Osteocyte (in vitro differentiated cells): ENCODE results near the gene FRMD4B. TPM values are rescaled to one million over a fixed set of nuclear protein-coding genes. Genes with fewer than 3 reads are reported as not detected.
"Not testable (repeated sequence)": the region's sequence is repeated elsewhere in the genome, so short reads cannot be mapped to it uniquely, and the experiment has no call there.

Source experiments
- DNase-seq: peaks from one replicate; pipeline ENCODE4 v3.0.0; 2021; ENCODE audit warnings: mixed read lengths; ENCODE audit not compliant: unreplicated experiment; ENCODE audit errors: extremely low spot score
- H3K27ac Mint-ChIP-seq: one replicate; pipeline ENCODE4 v1.8.0; 2021; ENCODE audit warnings: mild to moderate bottlenecking, mixed read lengths; ENCODE audit not compliant: unreplicated experiment
- H3K27me3 Mint-ChIP-seq: one replicate; pipeline ENCODE4 v1.8.0; 2021; ENCODE audit warnings: mixed read lengths; ENCODE audit not compliant: unreplicated experiment
- H3K36me3 Mint-ChIP-seq: one replicate; pipeline ENCODE4 v1.8.0; 2021; ENCODE audit warnings: mixed read lengths; ENCODE audit not compliant: unreplicated experiment
- H3K4me1 Mint-ChIP-seq: one replicate; pipeline ENCODE4 v1.8.0; 2021; ENCODE audit warnings: mixed read lengths; ENCODE audit not compliant: unreplicated experiment
- H3K4me3 Mint-ChIP-seq: one replicate; pipeline ENCODE4 v1.8.0; 2021; ENCODE audit warnings: mild to moderate bottlenecking, moderate library complexity, mixed read lengths; ENCODE audit not compliant: unreplicated experiment
- H3K9me3 Mint-ChIP-seq: one replicate; pipeline ENCODE4 v1.8.0; 2021; ENCODE audit warnings: mixed read lengths; ENCODE audit not compliant: unreplicated experiment
- total RNA-seq: library from RNA; stranded (reverse); gene quantifications from 2 replicates; pipeline ENCODE4 v1.2.1, GENCODE V29; 2021
- TF ChIP-seq, protein P1 (sequence below): fragments of 200-600 bp; sonication (generic); IDR thresholded peaks from 2 replicates; pipeline ENCODE4 v1.5.0; 2021; ENCODE audit warnings: antibody characterized with exemption, mild to moderate bottlenecking, moderate library complexity

FRMD4B gene
- total RNA-seq, 1 donor from 2014 or later: 1.3 TPM

DNA sequence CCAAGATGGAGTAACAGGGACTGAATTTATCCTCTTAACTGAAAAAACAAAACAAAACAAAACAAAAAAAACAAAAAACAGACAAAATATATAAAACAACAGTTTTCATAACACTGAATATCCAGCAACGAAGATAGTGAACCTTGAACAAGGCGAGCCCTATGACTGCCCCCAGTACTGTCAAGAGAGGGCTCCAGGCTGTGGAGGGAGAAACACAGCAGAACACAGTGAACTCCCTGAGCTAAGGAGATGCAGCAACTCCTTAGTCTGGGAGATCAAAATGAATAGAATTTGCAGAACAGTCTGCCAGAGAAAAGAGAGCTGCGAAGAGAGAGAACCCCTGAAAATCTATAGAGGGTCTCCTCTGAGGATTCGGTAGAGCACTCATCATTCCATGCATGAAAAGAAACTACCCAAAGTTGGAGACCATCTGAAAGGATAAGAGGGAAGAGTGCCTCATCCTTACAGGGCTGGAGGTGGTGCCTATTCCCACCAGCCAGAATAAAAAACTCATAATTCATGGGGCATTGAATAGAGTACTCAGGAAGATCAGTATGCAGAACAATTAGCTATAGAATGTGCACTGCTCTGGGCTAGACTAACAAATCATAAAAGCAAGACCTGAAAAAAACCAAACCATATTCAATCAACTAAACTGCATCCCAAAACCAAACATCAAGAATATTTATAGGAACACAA, 101.8 kb downstream of the FRMD4B start:
- Mint-ChIP-seq H3K9me3 (no peaks in the 10 kb centered on the region), H3K4me1 (peaks cover 5% of the 10 kb centered on the region), H3K27ac (no peak overlapping the region), H3K27me3 (no peaks in the 10 kb centered on the region), H3K36me3 (no peaks in the 10 kb centered on the region), H3K4me3 (no peak overlapping the region)
- DNase-seq: no peak
- TF ChIP-seq, protein P1, sequence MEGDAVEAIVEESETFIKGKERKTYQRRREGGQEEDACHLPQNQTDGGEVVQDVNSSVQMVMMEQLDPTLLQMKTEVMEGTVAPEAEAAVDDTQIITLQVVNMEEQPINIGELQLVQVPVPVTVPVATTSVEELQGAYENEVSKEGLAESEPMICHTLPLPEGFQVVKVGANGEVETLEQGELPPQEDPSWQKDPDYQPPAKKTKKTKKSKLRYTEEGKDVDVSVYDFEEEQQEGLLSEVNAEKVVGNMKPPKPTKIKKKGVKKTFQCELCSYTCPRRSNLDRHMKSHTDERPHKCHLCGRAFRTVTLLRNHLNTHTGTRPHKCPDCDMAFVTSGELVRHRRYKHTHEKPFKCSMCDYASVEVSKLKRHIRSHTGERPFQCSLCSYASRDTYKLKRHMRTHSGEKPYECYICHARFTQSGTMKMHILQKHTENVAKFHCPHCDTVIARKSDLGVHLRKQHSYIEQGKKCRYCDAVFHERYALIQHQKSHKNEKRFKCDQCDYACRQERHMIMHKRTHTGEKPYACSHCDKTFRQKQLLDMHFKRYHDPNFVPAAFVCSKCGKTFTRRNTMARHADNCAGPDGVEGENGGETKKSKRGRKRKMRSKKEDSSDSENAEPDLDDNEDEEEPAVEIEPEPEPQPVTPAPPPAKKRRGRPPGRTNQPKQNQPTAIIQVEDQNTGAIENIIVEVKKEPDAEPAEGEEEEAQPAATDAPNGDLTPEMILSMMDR: no peak

DNA sequence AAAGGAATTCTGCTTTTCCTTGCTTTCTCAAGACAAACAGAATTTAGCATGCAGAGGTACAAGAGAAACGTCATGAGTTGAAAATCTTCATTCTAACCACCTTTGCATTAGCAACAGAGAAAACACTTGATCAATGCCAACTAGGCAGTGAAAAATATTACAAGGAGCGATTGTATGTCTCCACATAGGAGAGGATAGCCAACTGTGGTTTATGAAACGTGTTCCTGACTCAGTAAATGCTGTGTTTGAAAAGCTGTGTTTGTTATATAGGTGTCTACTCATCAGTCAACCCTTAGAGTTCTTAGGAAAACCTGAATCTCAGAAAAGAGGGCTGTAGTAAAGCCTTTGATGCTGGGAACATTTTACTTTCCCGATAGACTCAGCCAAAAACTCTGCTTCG, 102.4 kb downstream of the FRMD4B start:
- TF ChIP-seq, protein P1: no peak
- no peaks in the 10 kb centered on the region for H3K36me3 Mint-ChIP-seq
- DNase-seq: no peak
- no peaks in the 10 kb centered on the region for H3K27me3 Mint-ChIP-seq
- H3K4me1 Mint-ChIP-seq: peaks cover 3% of the 10 kb centered on the region
- no peak overlapping the region for H3K4me3 Mint-ChIP-seq
- no peaks in the 10 kb centered on the region for H3K9me3 Mint-ChIP-seq
- H3K27ac Mint-ChIP-seq: no peak overlapping the region

DNA sequence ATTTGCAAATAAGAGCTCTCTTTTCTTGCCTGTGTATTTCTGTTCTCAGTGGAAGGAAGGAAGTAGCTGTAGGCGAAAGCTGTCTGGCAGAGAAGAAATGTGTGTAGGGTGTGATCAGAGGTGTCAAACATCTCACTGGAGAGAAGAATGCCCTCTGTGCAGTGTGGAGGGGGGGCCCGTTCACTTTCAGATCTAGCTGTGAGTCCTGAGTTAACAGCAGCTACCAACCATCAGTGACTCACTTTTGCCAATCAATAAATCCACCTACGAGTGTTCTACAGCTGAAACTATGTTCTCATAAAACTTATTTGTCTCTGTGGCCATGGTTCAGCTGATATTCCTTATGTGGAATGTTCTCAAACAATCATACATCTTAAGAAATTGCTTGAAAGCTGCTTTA, 103.7 kb downstream of the FRMD4B start:
- Mint-ChIP-seq H3K27ac (no peak overlapping the region), H3K9me3 (no peaks in the 10 kb centered on the region), H3K4me1 (no peaks in the 10 kb centered on the region), H3K4me3 (no peak overlapping the region), H3K27me3 (no peaks in the 10 kb centered on the region), H3K36me3 (no peaks in the 10 kb centered on the region)
- TF ChIP-seq, protein P1: no peak
- no peak for DNase-seq

DNA sequence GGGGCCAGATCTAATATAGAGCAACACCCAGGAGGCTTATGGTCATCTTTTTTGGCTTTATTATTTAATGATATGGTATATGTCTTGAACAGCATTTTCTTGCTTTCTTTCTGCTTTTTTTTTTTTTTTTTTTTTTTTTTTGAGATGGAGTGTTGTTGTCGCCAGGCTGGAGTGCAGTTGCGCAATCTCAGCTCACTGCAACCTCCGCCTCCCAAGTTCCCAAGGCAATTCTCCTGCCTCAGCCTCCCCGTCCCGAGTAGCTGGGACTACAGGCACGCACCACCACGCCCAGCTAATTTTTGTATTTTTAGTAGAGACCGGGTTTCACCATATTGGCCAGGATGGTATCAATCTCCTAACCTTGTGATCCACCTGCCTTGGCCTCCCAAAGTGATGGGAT, 108.5 kb downstream of the FRMD4B start:
- H3K4me1 Mint-ChIP-seq, H3K9me3 Mint-ChIP-seq, H3K36me3 Mint-ChIP-seq, H3K27me3 Mint-ChIP-seq, DNase-seq, H3K27ac Mint-ChIP-seq, H3K4me3 Mint-ChIP-seq: not testable (repeated sequence)

DNA sequence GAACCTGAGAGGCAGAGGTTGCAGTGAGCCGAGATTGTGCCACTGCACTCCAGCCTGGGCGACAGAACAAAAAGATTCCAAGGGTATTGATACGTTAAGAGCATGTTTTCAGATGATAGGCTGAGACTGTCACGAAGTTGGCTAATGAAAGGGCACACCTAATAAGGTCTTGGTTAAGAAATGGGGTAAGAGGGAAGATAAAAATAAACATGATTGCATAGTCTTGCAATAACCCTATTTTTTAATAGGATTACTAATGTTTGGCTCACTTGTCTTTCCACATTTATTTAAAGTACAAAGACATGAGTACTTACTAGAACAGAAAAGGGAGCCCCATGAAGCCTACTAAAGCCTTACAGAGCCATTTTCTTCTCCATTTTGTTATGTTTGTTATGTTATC, 109.0 kb downstream of the FRMD4B start:
- TF ChIP-seq, protein P1: no peak
- peaks cover 3% of the 10 kb centered on the region for H3K27me3 Mint-ChIP-seq
- no peaks in the 10 kb centered on the region for H3K9me3 Mint-ChIP-seq
- DNase-seq: no peak
- no peak overlapping the region for H3K4me3 Mint-ChIP-seq
- H3K4me1 Mint-ChIP-seq: no peaks in the 10 kb centered on the region
- H3K36me3 Mint-ChIP-seq: no peaks in the 10 kb centered on the region
- no peak overlapping the region for H3K27ac Mint-ChIP-seq

DNA sequence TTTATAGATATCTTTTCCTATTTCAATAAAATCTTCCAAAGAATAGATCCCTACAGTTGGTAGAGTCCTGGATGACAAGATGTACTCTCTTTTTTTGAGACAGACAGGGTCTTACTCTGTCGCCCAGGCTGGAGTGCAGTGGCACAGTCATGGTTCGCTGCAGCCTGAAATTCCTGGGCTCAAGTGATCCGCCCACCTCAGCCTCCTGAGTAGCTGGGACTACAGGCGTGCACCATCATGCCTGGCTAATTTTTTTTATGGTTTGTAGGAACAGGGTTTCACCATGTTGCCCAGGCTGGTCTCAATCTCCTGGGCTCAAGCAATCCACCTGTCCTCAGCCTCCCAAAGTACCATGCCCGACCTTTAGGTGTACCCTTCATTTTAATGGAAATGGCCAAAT, 109.7 kb downstream of the FRMD4B start:
- DNase-seq, H3K4me3 Mint-ChIP-seq, H3K27ac Mint-ChIP-seq, H3K9me3 Mint-ChIP-seq, H3K36me3 Mint-ChIP-seq, H3K27me3 Mint-ChIP-seq, H3K4me1 Mint-ChIP-seq: not testable (repeated sequence)
